Type B pancreatic cell (in vitro differentiated cells): ENCODE data around the gene GMDS. TPM values are rescaled to one million over a fixed set of nuclear protein-coding genes. Genes with fewer than 3 reads are reported as not detected.

Experiments
- DNase-seq: peaks from one replicate; pipeline ENCODE4 v3.0.0; 2021; ENCODE audit warnings: mixed read lengths; ENCODE audit not compliant: unreplicated experiment; ENCODE audit errors: extremely low spot score
- H3K27ac Mint-ChIP-seq: 2 replicates; pipeline ENCODE4 v1.8.0; 2021; ENCODE audit warnings: mild to moderate bottlenecking, mixed read lengths
- H3K27me3 Mint-ChIP-seq: 2 replicates; pipeline ENCODE4 v1.8.0; 2021; ENCODE audit warnings: mixed read lengths
- H3K36me3 Mint-ChIP-seq: 2 replicates; pipeline ENCODE4 v1.8.0; 2021; ENCODE audit warnings: mixed read lengths
- H3K4me1 Mint-ChIP-seq: one replicate; pipeline ENCODE4 v1.8.0; 2021; ENCODE audit warnings: mixed read lengths; ENCODE audit not compliant: unreplicated experiment
- H3K4me3 Mint-ChIP-seq: 2 replicates; pipeline ENCODE4 v1.8.0; 2021; ENCODE audit warnings: mild to moderate bottlenecking, mixed read lengths
- H3K9me3 Mint-ChIP-seq: 2 replicates; pipeline ENCODE4 v1.8.0; 2021; ENCODE audit warnings: mixed read lengths
- CTCF ChIP-seq: fragments of 200-600 bp; sonication (generic); conservative IDR thresholded peaks from 2 replicates; pipeline ENCODE4 v1.5.0; 2021; ENCODE audit warnings: antibody characterized with exemption, mild to moderate bottlenecking
- total RNA-seq: library from RNA; stranded (reverse); gene quantifications from 2 replicates; pipeline ENCODE4 v1.2.1, GENCODE V29; 2021; ENCODE audit warnings: low replicate concordance

The GMDS gene
- total RNA-seq, 1 donor from 2014 or later = 41.3 TPM

GRCh38 chr6:2004888-2005287, 240.5 kb downstream of the GMDS start:
- Mint-ChIP-seq H3K4me3 (no peak overlapping the region), H3K27ac (no peak overlapping the region), H3K9me3 (no peaks in the 10 kb centered on the region), H3K36me3 (peaks cover 3% of the 10 kb centered on the region), H3K27me3 (no peaks in the 10 kb centered on the region), H3K4me1 (peaks cover 6% of the 10 kb centered on the region)
- TF ChIP-seq CTCF = no peak
- DNase-seq = no peak

GRCh38 chr6:2000962-2001361, 244.4 kb downstream of the GMDS start:
- TF ChIP-seq CTCF = no peak
- DNase-seq = no peak
- Mint-ChIP-seq H3K27me3 (no peaks in the 10 kb centered on the region), H3K27ac (no peak overlapping the region), H3K4me1 (peaks cover 6% of the 10 kb centered on the region), H3K9me3 (no peaks in the 10 kb centered on the region), H3K4me3 (no peak overlapping the region), H3K36me3 (no peaks in the 10 kb centered on the region)

GRCh38 chr6:1997702-1998101, 247.7 kb downstream of the GMDS start:
- DNase-seq = no peak
- Mint-ChIP-seq H3K27ac (no peak overlapping the region), H3K4me1 (no peaks in the 10 kb centered on the region), H3K27me3 (no peaks in the 10 kb centered on the region), H3K36me3 (no peaks in the 10 kb centered on the region), H3K4me3 (no peak overlapping the region), H3K9me3 (no peaks in the 10 kb centered on the region)
- no peak for TF ChIP-seq CTCF

- DNase-seq = no peak
- Mint-ChIP-seq H3K36me3 (no peaks in the 10 kb centered on the region), H3K27me3 (no peaks in the 10 kb centered on the region), H3K4me3 (no peak overlapping the region), H3K27ac (no peak overlapping the region), H3K9me3 (no peaks in the 10 kb centered on the region), H3K4me1 (no peaks in the 10 kb centered on the region)
- TF ChIP-seq CTCF = no peak
These were observed 249.8 kb downstream of the GMDS start for GRCh38 chr6:1995636-1996035.

- TF ChIP-seq CTCF = no peak
- Mint-ChIP-seq H3K27ac (no peak overlapping the region), H3K27me3 (peaks cover 3% of the 10 kb centered on the region), H3K4me1 (peaks cover 6% of the 10 kb centered on the region), H3K36me3 (no peaks in the 10 kb centered on the region), H3K9me3 (no peaks in the 10 kb centered on the region), H3K4me3 (no peak overlapping the region)
- DNase-seq = no peak
These were observed 252.4 kb downstream of the GMDS start for GRCh38 chr6:1993042-1993441.

GRCh38 chr6:1991332-1991878, 254.0 kb downstream of the GMDS start:
- Mint-ChIP-seq H3K4me1 (peaks cover 16% of the 10 kb centered on the region), H3K36me3 (no peaks in the 10 kb centered on the region), H3K9me3 (no peaks in the 10 kb centered on the region), H3K27me3 (peaks cover 3% of the 10 kb centered on the region), H3K27ac (no peak overlapping the region), H3K4me3 (no peak overlapping the region)
- no peak for DNase-seq
- no peak for TF ChIP-seq CTCF
